Activated CD8-positive, alpha-beta memory T cell treated with anti-CD3 and anti-CD28 coated beads, Interleukin-2, amount 50 U/mL, for 24 hours (primary cell): ENCODE data around the gene GPC2.
A peak's percentile ranks its signal among the peaks of the same experiment; 100 is the strongest.
"Not testable (repeated sequence)": the region's sequence is repeated elsewhere in the genome, so short reads cannot be mapped to it uniquely, and the experiment has no call there.

ENCODE experiments used
- DNase-seq: peaks from one replicate; pipeline ENCODE4 v3.0.0-alpha.2; 2020; ENCODE audit errors: extremely low read depth

Gene GPC2

GRCh38 chr7:100177045-100178001 lies at the start of gene GPC2, which contains the start of gene STAG3:
Gene GPC2, minus strand, starts transcription at chr7:100177381. Its CDS starts 182 bp downstream, at chr7:100177199.
Gene STAG3, plus strand, starts transcription at chr7:100177918. Its CDS starts 2,639 bp downstream, at chr7:100180557.
- DNase-seq = peak; percentile 95

- DNase-seq = not testable (repeated sequence)
Observed at GRCh38 chr7:100224891-100225290, 47.7 kb upstream of the GPC2 start.

- DNase-seq = not testable (repeated sequence)
Observed at GRCh38 chr7:100223376-100223927, 46.3 kb upstream of the GPC2 start.

- DNase-seq = no peak
Observed at GRCh38 chr7:100222445-100223132, 45.4 kb upstream of the GPC2 start.

GRCh38 chr7:100221767-100222444 lies 44.7 kb upstream of the GPC2 start:
- no peak for DNase-seq

- DNase-seq = peak; percentile 63
Observed at GRCh38 chr7:100221231-100221718, 44.1 kb upstream of the GPC2 start.

GRCh38 chr7:100220586-100221230 lies 43.5 kb upstream of the GPC2 start:
- no peak for DNase-seq

GRCh38 chr7:100219801-100220585 lies 42.8 kb upstream of the GPC2 start, which contains the start of gene PVRIG:
Gene PVRIG, plus strand, starts transcription at chr7:100219949. Its CDS starts 22 bp downstream, at chr7:100219971.
- DNase-seq = not testable (repeated sequence)

GRCh38 chr7:100219271-100219737 lies 42.1 kb upstream of the GPC2 start:
- no peak for DNase-seq

- DNase-seq = not testable (repeated sequence)
Observed at GRCh38 chr7:100217934-100218333, 40.8 kb upstream of the GPC2 start.

GRCh38 chr7:100215895-100216294 lies 38.7 kb upstream of the GPC2 start:
- DNase-seq = no peak

- not testable (repeated sequence) for DNase-seq
Observed at GRCh38 chr7:100214356-100214755, 37.2 kb upstream of the GPC2 start.

GRCh38 chr7:100213672-100214071 lies 36.5 kb upstream of the GPC2 start:
- no peak for DNase-seq

- DNase-seq = no peak
Observed at GRCh38 chr7:100212631-100213286, 35.6 kb upstream of the GPC2 start.

- DNase-seq = no peak
Observed at GRCh38 chr7:100211342-100211780, 34.2 kb upstream of the GPC2 start.

GRCh38 chr7:100210805-100211204 lies 33.6 kb upstream of the GPC2 start:
- DNase-seq = no peak

GRCh38 chr7:100209493-100209892 lies 32.3 kb upstream of the GPC2 start:
- DNase-seq = no peak

- no peak for DNase-seq
Observed at GRCh38 chr7:100208911-100209408, 31.8 kb upstream of the GPC2 start.

- no peak for DNase-seq
Observed at GRCh38 chr7:100204454-100204853, 27.3 kb upstream of the GPC2 start.
